GM21529 (cell line): ENCODE measurements around the gene MYO7A.

Experiments used
- ATAC-seq: cut with Tn5 transposase; IDR thresholded peaks from one replicate; pipeline ENCODE4 v1.9.1; 2021; ENCODE audit not compliant: unreplicated experiment

Gene MYO7A

DNA sequence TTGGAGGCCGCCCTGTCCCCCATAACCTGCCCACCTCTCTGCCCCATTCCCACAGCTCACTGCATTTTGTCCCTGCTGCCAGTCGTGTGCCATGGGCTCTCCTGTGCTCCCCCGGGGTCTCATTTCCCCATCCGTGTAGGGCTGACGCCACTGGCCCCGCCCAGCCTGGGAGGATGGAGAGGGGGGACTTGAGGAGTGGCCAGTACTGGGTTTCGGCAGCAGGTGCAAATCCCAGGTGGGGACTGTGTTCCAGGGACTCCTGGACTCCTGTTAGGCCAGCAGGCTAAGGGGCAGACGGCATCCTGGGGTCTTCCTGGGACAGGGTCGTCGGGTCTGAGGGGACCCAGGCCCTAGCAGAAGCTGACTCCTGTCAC is 1.2 kb upstream of the MYO7A start:
- no peak for ATAC-seq

DNA sequence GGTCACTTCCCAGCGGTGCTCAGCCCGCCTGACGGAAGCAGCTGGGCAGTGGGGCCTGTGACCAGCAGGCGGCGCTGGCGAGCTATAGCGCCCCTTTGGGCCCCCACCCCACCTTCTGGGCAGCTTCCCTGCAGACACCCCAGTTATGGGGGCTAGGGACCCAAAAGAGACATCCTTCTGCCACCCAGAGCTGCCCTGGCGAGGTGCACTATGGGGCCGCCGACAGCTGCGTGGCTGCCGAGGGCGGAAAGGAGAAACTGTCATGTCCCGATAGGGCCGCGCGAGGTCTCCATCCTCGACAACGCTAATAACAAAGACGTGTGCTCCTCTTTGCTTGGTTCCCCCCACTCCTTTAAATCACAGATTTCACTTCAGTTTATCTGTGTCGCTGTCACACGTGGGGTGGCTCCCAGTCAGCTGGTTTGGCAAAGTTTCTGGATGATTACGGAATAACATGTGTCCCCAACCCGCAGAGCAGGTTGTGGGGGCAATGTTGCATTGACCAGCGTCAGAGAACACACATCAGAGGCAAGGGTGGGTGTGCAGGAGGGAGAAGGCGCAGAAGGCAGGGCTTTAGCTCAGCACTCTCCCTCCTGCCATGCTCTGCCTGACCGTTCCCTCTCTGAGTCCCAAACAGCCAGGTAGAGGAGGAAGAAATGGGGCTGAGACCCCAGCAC is 673 bp upstream of the MYO7A start:
- ATAC-seq, result no peak

DNA sequence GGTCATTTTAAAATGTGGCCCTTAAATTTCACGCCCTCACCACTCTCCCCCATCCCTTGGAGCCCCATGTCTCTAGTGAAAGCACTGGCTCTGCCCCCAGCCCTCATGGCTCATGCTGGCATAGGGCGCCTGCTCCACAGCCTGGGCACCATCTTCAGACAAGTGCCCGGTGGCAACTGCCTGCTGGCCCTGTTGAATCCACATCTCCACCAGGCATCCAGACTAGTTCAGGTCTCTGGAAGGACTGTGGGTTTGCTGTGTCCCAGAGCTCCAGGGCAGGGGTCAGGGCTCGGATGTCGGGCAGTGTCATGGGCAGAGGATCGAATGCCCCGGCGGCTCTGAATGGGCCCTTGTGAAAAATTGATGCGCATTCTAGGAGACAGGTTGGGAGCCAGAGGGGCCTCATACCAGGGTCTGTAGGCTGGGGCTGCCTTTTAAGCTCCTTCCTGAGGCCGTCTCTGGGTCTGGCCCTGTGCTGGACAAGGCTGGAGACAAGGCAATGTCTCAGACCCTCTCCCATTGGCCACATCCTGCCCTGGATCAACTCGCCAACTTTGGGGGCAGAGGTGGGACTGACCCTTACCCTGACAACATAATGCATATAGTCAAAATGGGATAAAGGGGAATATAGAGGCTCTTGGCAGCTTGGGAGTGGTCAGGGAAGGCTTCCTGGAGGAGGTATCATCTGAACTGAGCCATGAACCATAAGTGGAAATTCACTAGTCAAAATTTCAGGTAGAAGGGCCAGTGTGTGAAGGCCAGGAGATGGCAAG is 1.2 kb downstream of the MYO7A start:
- ATAC-seq, result no peak

DNA sequence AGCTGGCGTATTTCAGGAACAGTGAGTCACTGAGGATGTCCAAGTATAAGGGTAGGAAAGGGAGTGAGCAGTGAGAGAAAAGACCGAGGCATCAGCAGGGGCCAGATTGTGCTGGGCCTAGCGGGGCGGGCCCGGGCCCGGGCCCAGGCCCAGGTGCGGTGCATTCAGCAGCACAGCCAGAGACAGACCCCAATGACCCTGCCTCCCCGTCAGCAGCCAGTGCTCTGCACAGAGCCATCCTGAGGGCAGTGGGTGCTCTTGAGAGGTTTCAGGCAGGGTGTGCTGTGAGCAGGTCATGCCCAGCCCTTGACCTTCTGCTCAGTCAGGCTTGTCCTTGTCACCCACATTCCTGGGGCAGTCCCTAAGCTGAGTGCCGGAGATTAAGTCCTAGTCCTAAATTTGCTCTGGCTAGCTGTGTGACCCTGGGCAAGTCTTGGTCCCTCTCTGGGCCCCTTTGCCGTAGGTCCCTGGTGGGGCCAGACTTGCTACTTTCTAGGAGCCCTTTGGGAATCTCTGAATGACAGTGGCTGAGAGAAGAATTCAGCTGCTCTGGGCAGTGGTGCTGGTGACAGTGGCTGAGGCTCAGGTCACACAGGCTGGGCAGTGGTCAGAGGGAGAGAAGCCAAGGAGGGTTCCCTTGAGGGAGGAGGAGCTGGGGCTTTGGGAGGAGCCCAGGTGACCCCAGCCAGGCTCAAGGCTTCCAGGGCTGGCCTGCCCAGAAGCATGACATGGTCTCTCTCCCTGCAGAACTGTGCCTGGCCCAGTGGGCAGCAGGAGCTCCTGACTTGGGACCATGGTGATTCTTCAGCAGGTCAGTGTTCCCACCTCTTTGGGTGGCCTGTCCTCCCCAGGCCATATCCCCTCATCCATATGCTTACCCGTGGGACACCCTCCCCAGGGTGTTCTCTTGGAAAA is 2.1 kb downstream of the MYO7A start:
- no peak for ATAC-seq

DNA sequence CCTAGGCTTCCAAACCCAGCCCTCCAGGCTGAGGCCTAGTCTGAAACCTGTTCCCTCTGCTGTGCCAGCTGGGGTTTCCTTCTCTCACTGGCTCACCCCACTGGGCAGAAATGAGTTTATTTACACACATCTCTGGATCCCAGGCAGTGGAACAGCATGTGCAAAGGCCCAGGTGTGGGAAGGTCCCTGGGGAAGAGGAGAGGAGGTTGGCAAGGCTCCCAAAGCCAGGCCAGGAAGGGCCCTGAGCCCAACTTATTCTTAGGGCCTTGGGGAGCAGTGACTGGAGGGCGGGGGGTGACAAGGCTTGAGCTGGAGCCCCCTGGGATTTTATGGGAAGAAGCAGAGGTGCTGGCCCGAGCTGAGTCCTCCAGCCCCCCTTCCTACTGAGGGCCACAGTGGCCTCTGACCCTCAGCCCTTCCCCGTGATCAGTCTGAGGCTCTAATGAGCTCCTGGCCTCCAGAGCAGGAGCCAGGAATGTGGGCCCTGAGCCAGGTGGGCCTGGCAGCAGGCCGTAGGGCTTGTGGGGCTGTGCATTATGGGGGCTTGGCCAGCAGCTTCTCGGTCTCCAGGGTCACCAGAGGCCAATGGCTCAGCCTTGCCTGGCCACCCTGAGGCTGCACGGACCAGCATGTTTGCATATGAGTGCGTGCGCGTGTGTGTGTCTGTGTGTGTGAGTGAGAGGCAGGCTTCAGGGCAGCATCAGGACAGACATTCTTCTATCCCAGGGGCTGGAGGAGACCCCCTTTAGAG is 2.9 kb downstream of the MYO7A start:
- no peak for ATAC-seq

DNA sequence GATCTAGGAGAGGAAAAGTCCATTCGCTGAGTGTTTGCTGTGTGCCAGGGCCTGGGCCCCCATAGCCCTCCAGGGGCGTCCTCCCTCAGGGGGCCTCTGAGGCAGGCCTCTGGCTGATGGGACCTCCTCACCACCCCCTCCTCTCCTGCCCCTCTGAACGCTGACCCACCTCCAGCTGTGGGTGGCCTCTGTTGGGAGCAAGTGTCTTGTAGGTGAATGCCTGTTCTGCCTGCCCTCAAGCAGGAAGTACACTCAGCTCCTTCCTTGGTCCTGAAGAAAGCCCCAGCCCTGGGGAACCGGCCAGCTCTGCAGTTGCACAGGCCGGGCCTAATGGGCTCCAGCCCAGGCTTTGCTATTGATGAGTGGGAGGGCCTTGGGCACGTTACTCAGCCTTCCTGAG is 3.5 kb downstream of the MYO7A start:
- ATAC-seq, result no peak

DNA sequence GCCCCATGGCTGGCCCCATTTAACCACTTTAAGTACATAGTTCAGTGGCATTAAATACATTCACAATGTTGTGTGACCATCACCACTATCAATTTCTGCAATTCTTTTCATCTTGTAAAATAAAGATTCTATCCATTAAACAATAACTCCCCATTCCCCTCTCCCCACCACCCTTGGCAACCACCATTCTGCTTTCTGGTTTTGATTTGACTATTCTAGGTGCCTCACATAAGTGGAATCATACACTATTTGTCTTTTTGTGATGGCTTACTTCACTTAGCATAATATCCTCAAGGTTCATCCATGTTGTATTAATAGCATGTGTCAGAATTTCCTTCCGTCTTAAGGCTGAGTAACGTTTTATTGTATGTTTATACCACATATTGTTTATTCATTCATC is 7.0 kb downstream of the MYO7A start:
- ATAC-seq, result no peak

DNA sequence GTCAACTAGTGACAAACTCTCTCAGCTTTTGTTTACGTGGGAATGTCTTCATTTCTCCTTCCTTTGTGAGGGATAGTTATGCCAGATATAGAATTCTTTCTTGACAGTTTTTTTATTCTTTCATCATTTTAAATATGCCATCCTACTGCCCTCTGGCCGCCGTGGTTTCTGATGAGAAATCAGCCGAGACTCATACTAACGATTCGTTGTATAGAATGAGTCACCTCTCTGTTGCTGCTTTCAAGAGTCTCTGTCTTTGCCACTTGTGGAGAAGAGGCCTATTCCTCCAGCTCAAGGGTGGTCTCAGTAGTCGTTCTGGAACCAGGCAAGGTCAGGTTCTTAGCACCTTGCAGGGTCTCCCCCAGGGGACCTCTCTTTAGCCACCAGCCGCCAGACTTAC is 8.0 kb downstream of the MYO7A start:
- ATAC-seq, result no peak

DNA sequence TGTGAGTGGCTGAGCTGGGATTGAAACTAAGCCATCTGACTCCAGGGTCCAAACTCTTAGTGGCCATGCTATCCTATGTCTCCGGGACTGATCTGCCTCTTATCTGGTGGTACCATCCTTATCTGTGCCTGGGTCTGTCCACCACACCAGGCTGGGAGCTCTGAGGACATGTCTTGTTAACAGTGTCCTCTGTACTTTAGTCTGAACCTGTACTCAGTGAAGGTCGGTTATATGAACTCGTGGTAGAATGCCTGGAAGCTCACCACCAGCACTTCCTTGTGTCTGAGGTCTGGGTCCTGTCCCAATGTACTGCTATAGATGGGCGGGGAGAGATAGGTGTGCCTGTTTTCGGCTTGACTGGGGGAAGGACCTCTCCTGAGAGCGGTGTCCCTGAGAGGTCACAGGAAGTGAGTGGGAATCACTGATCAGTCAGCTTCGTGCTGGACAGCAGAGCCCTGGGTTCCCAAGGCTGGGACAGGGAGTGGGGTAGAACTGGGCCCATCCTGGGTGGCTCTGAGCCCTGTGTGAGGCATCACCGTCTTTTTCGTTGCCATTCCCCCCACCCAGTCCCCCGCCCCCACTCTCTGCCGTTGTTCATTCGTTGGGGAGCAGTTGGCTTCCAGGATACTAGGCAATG is 8.9 kb downstream of the MYO7A start:
- no peak for ATAC-seq

DNA sequence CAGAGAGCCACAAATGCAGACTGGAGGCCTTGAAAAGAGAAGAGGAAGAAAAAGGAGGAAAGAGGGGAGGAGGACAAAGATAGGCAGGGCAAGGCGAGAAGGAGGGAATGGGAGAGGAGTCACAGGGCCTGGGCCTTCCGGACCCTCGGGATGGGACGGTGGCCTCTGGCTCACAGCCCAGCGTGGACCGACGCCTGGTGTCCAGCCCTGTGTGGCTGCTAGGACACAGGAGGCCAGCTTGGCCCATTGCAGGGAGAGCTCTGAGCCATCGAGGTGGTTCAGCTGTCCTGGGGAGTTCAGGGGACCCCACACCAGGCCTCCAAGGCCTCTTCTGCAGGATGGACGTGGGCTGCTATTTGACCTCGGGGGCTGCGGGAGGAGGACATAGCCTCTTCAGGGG is 9.4 kb downstream of the MYO7A start:
- no peak for ATAC-seq

DNA sequence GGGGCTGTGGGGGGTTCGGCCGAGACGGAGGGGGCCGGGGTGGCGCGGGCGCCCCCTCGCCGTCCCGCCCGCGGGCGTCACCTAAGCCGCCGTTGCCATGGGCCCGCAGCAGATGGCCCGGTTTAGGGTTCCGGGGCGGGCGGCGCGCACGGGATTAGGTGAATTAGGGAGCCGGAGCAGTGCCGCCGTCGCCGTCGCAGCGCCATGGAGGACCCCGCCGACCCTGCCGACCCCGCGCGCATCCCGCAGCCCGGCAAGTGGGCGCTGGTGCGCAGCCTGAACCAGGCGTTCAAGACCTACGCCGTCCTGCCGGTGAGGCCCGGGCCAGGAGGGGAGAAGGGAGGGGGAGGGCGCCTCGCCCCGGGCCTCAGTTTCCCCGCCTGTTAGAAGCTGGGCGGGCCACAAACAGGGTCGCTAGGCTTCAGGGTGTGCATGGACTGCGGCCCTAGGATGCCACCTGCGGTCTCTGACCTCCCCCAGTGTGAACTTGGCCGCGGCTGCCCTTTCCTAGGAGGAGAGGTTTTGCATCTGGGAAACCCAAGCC is 10.1 kb downstream of the MYO7A start:
- ATAC-seq, result no peak

DNA sequence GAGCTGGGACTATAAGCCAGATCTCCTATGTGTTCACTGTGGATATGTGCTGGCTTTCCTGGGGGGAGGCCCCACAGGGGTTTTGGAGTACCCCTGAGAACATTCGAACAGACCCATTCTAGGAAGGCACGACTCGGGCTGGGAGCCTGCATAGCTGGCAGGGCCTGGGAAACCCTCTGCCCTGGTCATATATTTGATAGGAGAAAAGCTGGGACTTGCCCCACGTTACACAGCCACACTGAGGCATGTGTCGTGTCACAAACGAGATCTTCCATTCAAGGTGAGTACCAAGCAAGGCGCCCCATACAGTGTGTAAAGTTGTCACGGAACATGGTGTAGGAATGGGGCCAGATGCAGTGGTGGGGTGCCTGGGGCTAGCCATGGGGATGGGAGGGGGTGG is 11.2 kb downstream of the MYO7A start:
- ATAC-seq, result no peak

DNA sequence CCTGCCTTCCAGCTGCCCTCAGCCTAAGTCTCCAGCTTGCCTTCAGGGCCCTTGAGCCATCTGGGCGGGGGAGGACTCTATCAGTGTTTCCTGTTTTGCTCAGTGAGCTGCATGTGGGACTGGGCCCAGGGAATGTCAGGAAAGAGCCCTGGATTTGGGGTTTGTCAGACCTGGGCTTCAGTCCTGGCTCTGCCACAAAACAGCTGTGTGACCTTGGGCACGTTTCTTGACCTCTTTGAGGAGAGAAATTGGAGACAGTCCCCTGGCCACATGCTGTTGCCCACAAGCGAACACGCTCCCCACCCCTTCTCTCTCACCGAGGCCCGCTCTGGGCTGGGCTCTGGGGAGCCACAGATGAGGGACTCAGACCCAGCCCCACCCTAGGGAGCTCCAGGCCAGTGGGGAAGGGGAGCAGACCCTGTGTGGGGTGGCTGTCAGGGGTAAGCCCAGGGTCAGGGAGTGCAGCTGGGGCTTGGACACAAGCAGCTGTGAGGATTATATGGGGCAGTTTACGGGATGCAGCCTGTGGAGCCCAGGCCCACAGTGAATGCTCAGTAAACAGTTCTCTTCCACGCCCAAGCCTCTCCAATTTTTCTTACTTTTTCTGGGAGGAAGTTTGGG is 12.3 kb downstream of the MYO7A start:
- ATAC-seq, result no peak

DNA sequence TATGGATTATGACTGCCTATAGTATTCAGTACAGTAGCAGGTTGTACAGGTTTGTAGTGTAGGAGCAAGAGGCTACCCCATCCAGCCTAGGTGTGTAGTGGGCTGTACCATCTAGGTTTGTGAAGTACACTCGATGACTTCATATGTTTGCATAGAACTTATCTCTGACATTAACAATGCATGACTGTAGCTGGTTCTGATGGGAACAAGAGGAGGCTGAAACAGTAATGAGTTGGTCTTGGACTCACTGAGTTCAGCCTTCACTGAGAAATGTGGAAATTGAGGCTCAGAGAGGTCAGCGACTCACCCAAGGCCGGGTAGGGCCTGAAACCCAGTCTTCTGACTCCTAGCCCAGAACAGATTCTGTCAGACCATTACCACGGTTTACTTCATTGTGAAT is 13.0 kb downstream of the MYO7A start:
- no peak for ATAC-seq

DNA sequence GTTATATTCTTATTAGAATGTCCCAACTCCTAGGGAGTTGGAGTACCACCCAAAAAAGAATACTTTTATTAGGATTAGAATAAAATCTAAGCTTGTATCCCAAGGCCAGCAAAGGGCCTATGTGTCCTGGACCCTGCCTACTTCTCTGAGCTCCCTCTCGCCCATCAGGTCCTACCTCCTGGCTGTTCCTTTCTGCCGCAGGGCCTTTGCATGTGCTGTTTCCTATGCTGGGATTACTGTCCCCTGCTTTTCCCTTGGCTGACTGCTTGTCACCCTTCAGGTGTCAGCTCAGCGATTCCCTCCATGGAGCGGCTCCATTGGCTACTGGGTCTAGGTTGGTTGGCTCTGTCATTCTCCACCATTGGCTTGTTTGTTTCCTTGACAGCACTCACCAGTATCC is 13.4 kb downstream of the MYO7A start:
- ATAC-seq, result no peak

DNA sequence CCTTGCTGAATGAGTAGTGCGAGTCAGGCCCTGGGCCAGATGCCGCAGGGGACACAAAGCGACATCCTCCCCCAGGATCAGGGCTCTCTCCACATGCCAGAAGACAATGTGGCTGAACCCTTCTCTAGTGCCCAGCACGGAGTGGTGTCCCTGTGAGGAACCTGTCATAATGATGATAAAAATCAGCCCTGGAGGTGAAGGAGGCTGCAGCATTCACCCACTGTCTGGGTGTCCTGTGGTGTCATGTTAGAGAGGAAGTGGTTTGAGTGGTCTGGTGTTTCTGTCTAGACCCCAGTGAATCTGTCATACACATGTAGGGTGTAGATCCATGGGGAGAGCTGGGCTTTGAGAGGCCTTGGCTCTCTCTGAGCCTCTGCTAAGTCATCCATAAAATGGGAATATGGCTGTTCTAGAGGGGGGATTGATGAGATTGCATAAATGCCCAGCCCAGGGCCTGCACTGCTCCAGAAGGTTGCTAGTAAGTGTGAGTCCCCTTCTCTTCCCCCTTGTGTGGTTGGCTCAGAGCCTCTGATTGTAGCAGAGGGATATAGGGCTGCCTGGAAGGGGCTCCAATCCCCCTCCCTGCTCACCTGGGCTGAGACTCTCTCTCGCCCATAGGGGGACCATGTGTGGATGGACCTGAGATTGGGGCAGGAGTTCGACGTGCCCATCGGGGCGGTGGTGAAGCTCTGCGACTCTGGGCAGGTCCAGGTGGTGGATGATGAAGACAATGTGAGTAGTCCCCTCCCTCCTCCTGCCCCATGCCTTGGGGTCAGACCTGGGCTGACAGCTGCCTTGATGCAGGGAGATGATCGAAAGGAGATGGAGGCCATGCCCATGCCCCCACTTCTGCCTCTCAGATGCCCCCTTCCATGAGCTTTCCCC is 14.3 kb downstream of the MYO7A start:
- no peak for ATAC-seq

DNA sequence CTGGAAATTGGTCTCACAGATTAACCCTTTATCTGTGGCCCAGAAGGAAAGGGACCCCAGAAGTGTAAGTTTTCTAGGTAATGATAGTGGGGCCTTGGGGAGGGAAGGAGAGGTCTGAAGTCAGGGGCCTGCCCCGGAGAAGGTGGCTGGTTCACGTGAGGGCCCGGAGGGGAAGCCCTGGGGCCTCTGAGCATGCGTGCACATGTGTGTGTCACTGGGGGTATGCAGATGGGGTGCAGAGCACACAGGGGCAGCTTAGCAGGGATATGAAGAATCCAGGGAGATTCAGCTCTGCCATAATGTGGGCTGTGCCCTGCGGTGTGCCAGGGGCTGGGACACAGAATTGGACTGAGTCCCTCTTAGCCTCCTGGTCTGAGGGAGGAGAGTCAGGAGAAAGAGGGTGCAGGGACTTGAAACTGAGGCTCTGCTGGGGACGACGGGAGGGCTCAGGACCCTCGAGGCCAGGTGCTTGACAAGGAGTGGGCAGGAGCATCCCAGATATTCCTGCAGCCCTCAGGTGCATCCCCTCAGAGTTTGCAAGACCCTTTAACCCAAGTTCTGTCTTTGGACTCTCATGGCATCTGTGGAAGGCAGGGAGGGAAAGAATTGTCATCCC is 15.5 kb downstream of the MYO7A start:
- ATAC-seq, result no peak

DNA sequence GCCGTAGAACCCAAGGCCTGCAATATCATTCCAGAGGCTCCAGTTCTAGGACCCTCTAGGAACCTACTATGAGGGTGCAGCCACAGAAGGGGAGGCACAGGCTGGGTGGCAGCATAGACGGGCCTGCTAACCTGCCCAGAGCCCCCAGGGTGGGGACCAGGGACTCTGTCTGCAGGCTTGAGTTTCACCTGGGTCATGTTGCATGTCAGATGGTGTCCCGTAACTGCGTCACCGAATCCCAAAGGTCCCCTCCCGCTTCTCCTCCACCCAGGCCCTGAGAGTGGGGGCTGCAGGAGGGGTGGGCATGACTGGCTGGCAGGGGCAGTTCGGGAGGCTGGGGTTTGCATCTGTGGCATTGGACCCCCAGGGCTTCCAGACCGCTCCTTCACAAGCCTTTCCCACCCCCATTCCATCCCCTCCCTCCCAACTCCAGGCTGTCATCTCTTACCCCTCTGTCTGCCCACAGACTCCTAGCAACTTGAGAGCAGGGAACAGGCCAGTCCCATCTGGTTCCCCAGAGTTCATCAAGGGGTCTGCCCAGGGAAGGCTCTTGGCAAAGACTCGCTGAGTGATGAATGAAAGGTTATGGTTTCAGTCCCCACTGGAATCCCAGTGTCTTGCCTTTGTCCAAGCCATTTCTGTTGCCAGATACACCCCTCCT is 16.3 kb downstream of the MYO7A start:
- ATAC-seq, result no peak
